ENCODE data around the gene NR1D1.
A peak's percentile ranks its signal among the peaks of the same experiment; 100 is the strongest.

GRCh38 chr17:40111221-40112128, 11.1 kb upstream of the NR1D1 start:
- TF ChIP-seq CTCF (IDR thresholded peaks at IDR 0.05; ENCODE audit: low read depth, low read length, poor library complexity, severe bottlenecking) (peak; percentile 77), EZH2phosphoT487 (IDR thresholded peaks at IDR 0.05; ENCODE audit: borderline replicate concordance, low read length) (no peak)

Measured in DOHH2 (cell line).